ENCODE results near the gene SH3BGRL.
"Not testable (repeated sequence)": the region's sequence is repeated elsewhere in the genome, so short reads cannot be mapped to it uniquely, and the experiment has no call there.

Gene SH3BGRL

GRCh38 chrX:81345296-81345695 lies 143.4 kb downstream of the SH3BGRL start:
- not testable (repeated sequence) for H3K4me3 ChIP-seq (ENCODE audit: low read depth, low read length); DNase-seq (ENCODE audit: low read depth)
